Myometrial cell (primary cell): ENCODE results near the gene DCAF8. TPM values are rescaled to one million over a fixed set of nuclear protein-coding genes. Genes with fewer than 3 reads are reported as not detected.

Experiments used
- total RNA-seq: library from RNA; depleted of rRNA; stranded (reverse); fragments of >200 nt; gene quantifications from 2 replicates; pipeline ENCODE4 v1.2.3, GENCODE V29; 2015

Gene DCAF8
- total RNA-seq = 43.0 and 45.9 TPM in 2 replicates

DNA sequence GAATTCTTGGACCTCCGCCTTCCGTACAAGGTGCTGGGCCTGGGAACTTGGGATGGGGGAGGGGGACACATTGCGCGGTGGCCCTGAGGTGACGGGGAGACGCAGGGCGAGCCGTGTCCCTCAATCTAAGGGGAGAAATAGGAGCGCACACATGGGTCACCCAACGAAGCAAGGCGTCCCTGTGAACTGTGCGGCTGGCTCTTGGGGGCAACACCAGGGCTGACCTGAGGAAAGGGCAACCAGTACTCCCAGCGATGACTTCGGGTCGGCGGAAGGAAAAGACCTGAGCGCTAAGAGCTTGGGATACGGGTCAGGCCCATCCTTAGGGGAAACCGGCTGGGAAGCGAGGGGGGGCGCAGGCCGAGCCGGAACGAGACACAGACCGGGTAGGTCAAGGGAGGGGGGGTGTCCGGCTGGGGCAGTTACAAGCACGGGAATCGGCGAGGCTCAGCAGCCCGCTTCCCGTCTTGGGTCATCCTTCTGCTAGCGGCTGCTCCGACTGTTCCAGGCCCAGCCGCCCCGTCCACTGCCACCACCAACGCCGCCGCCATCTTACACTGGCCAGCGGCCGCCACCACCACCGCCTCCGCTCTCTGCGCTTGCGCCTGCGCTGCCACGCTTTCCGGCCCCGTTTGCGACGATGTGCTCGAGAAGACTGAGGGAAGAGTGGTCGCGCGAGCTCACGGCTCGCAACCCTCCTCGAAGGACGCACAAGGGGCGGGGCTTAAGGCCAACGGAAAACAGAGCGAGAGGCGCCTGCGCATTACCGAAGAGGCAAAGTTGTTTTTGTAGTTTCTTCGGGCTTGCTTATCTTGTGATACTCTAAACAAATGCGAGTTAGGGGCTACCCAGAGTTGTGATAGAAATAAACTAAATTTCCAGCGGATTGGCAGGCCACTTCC lies at the start of gene DCAF8:
Gene DCAF8, minus strand, starts transcription at position 657 of the 902 bp plus-strand sequence. CDS start 18,541 bp downstream, outside the sequence.

GRCh38 chr1:160284782-160285344 lies 22.5 kb upstream of the DCAF8 start, which contains the start of gene PEX19:
PEX19 (minus strand) TSS chr1:160285133; CDS start chr1:160285124, 9 bp downstream.

GRCh38 chr1:160205242-160206035 lies 56.9 kb downstream of the DCAF8 start, which contains the start of gene PEA15:
PEA15 (plus strand) TSS chr1:160205384; CDS start chr1:160211545, 6,161 bp downstream.

DNA sequence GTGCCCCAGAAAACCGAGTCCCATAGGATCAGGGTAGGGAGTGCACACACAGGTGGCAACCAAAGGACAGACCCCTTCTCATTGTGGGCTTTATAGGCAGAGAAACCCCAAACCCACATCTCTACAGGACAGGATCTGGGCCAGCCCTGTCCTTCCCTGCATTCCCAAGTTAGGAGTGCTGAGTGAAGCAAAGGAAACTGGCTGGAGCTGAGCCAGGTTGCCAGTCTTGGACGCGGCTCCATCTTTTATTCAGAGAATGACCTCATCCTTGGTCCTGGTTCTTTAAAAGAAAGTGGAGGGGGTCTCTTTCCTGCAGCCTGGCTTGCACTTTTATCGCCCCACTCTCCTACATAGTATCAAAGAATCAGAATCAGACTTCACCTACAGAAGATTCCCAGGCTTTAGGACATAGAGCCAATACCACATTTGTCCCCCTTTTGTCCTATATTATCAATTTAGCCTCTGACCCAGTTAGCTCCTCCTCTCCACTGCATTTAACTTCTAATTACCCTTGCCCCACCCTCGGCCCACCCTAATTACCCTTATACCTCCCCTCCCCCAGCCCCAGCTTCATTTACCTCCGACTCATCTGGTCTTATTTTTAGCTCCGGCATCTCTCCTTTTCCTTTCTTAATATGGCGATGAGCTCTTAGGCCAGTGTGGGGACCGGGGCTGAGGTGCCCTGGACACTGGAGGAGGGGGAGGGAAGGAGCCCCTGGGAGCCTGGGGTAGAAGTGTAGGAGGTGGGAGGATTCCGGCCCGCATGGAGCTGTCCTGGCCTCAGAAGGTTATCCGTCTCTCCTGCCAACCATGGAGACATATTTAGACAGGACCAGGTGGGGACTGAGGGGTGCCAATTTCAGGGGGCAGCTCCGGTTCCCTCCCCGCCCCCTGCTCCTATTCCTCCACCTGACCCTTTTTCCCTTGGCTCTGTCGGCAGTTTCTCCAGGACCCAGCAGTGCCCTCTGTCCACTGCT lies 72.4 kb downstream of the DCAF8 start, which contains the start of gene CASQ1:
Gene CASQ1, plus strand, starts transcription at position 927 of the 977 bp plus-strand sequence. CDS start 177 bp downstream, outside the sequence.

Other genes starting within 250 kb of the DCAF8 start
- gene PIGM, start 230.6 kb downstream of the DCAF8 start, total RNA-seq = 1.7 and 2.7 TPM in 2 replicates
- not detected in 2 replicates for gene KCNJ10, start 192.4 kb downstream of the DCAF8 start, total RNA-seq
- gene KCNJ9, start 181.0 kb downstream of the DCAF8 start, total RNA-seq = 0.71 TPM in 1 of 2 replicates, not detected in the other
- 15.6 and 17.9 TPM in 2 replicates for gene IGSF8, start 163.9 kb downstream of the DCAF8 start, total RNA-seq
- not detected in 2 replicates for gene ATP1A2, start 146.8 kb downstream of the DCAF8 start, total RNA-seq
- gene ATP1A4, start 110.9 kb downstream of the DCAF8 start, total RNA-seq = not detected in 2 replicates
- gene CASQ1, start 72.0 kb downstream of the DCAF8 start, total RNA-seq = not detected in 2 replicates
- gene PEA15, start 57.2 kb downstream of the DCAF8 start, total RNA-seq = 77.8 and 102 TPM in 2 replicates
- gene PEX19, start 22.6 kb upstream of the DCAF8 start, total RNA-seq = 44.1 and 111 TPM in 2 replicates
- gene COPA, start 80.7 kb upstream of the DCAF8 start, total RNA-seq = 275 and 281 TPM in 2 replicates
- 86.8 TPM in 2 replicates for gene NCSTN, start 80.8 kb upstream of the DCAF8 start, total RNA-seq
- not detected in 2 replicates for gene NHLH1, start 104.5 kb upstream of the DCAF8 start, total RNA-seq
- not detected in 2 replicates for gene VANGL2, start 138.0 kb upstream of the DCAF8 start, total RNA-seq